Measurements from ENCODE around the gene CYTH1.

GRCh38 chr17:78759969-78760352 lies 22.1 kb downstream of the CYTH1 start:
- TF ChIP-seq, protein P1, sequence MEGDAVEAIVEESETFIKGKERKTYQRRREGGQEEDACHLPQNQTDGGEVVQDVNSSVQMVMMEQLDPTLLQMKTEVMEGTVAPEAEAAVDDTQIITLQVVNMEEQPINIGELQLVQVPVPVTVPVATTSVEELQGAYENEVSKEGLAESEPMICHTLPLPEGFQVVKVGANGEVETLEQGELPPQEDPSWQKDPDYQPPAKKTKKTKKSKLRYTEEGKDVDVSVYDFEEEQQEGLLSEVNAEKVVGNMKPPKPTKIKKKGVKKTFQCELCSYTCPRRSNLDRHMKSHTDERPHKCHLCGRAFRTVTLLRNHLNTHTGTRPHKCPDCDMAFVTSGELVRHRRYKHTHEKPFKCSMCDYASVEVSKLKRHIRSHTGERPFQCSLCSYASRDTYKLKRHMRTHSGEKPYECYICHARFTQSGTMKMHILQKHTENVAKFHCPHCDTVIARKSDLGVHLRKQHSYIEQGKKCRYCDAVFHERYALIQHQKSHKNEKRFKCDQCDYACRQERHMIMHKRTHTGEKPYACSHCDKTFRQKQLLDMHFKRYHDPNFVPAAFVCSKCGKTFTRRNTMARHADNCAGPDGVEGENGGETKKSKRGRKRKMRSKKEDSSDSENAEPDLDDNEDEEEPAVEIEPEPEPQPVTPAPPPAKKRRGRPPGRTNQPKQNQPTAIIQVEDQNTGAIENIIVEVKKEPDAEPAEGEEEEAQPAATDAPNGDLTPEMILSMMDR (IDR thresholded peaks at IDR 0.05), result no peak
- no peak for TF ChIP-seq POLR2A (IDR thresholded peaks at IDR 0.05)
